Liver (tissue), 9 donors: ENCODE data around the gene RAB5IF. TPM values are rescaled to one million over a fixed set of nuclear protein-coding genes. Genes with fewer than 3 reads are reported as not detected.
A peak's percentile ranks its signal among the peaks of the same experiment; 100 is the strongest.

Source experiments
- DNase-seq: peaks from one replicate; pipeline ENCODE4 v3.0.0-alpha.2; 2017; ENCODE audit warnings: low spot score
- H3K27ac ChIP-seq, 2 donors: one replicate each; pipeline ENCODE4 v1.7.0; 2013; ENCODE audit warnings: inconsistent platforms in 2 of 2, low read length in 2 of 2, control low read depth in 1 of 2, low read depth in 1 of 2, mild to moderate bottlenecking in 1 of 2
- H3K27me3 ChIP-seq, 4 donors: one replicate each; pipeline versions ENCODE4 v1.6.1 to v1.7.0; 2013; ENCODE audit warnings: low read length in 3 of 4, inconsistent platforms in 1 of 4, mild to moderate bottlenecking in 1 of 4, moderate library complexity in 1 of 4; ENCODE audit not compliant: control insufficient read depth in 4 of 4, insufficient read depth in 4 of 4
- H3K36me3 ChIP-seq, 4 donors: one replicate each; pipeline versions ENCODE4 v1.6.1 to v1.7.0; 2013; ENCODE audit warnings: low read length in 3 of 4, mild to moderate bottlenecking in 3 of 4, low read depth in 1 of 4, moderate library complexity in 1 of 4; ENCODE audit not compliant: control insufficient read depth in 4 of 4, insufficient read depth in 3 of 4
- H3K4me1 ChIP-seq, 4 donors: one replicate each; pipeline versions ENCODE4 v1.6.1 to v1.7.0; 2013; ENCODE audit warnings: low read length in 3 of 4, mild to moderate bottlenecking in 3 of 4, moderate library complexity in 1 of 4; ENCODE audit not compliant: control insufficient read depth in 4 of 4, insufficient read depth in 4 of 4
- H3K4me3 ChIP-seq, 3 donors: one replicate each; pipeline versions ENCODE4 v1.6.1 to v1.7.0; 2013; ENCODE audit warnings: low read length in 3 of 3, control low read depth in 1 of 3, low read depth in 1 of 3, mild to moderate bottlenecking in 1 of 3
- H3K9ac ChIP-seq, 2 donors: one replicate each; pipeline ENCODE4 v1.7.0; 2013; ENCODE audit warnings: low read length in 2 of 2, mild to moderate bottlenecking in 2 of 2, moderate library complexity in 2 of 2, control low read depth in 1 of 2, low read depth in 1 of 2
- H3K9me3 ChIP-seq, 4 donors: one replicate each; pipeline versions ENCODE4 v1.6.1 to v1.7.0; 2013; ENCODE audit warnings: low read length in 3 of 4; ENCODE audit not compliant: control insufficient read depth in 4 of 4
- EGR1 ChIP-seq, 2 donors: IDR thresholded peaks; 2 replicates each; pipeline ENCODE4 v1.6.1; 2016 to 2018; ENCODE audit warnings: antibody characterized with exemption in 2 of 2, low read depth in 2 of 2
- FOXA2 ChIP-seq: IDR thresholded peaks from 2 replicates; pipeline ENCODE4 v1.6.1; 2016; ENCODE audit warnings: antibody characterized with exemption
- GABPA ChIP-seq, 2 donors: IDR thresholded peaks in 1 of 2; conservative IDR thresholded peaks in 1 of 2; 2 replicates each; pipeline ENCODE4 v1.6.1; 2016; ENCODE audit warnings: antibody characterized with exemption in 2 of 2, mild to moderate bottlenecking in 1 of 2, moderate library complexity in 1 of 2
- HNF4A ChIP-seq, 2 donors: conservative IDR thresholded peaks; 2 replicates each; pipeline ENCODE4 v1.6.1; 2016; ENCODE audit warnings: antibody characterized with exemption in 2 of 2, mild to moderate bottlenecking in 2 of 2
- HNF4G ChIP-seq: IDR thresholded peaks from 2 replicates; pipeline ENCODE4 v1.6.1; 2016; ENCODE audit warnings: antibody characterized with exemption
- JUND ChIP-seq, 2 donors: IDR thresholded peaks; 2 replicates each; pipeline ENCODE4 v1.6.1; 2016; ENCODE audit warnings: antibody characterized with exemption in 2 of 2
- NR2F2 ChIP-seq: IDR thresholded peaks from 2 replicates; pipeline ENCODE4 v1.6.1; 2016; ENCODE audit warnings: antibody characterized with exemption
- RAD21 ChIP-seq, 2 donors: IDR thresholded peaks; 2 replicates each; pipeline ENCODE4 v1.6.1; 2016; ENCODE audit warnings: antibody characterized with exemption in 2 of 2, mild to moderate bottlenecking in 2 of 2
- RXRA ChIP-seq, 2 donors: IDR thresholded peaks; 2 replicates each; pipeline ENCODE4 v1.6.1; 2017 to 2018; ENCODE audit warnings: antibody characterized with exemption in 2 of 2, mild to moderate bottlenecking in 1 of 2
- SP1 ChIP-seq: IDR thresholded peaks from 2 replicates; pipeline ENCODE4 v1.6.1; 2018; ENCODE audit warnings: antibody characterized with exemption, mild to moderate bottlenecking
- TAF1 ChIP-seq: conservative IDR thresholded peaks from 2 replicates; pipeline ENCODE4 v1.6.1; 2016; ENCODE audit warnings: antibody characterized with exemption, mild to moderate bottlenecking
- YY1 ChIP-seq: IDR thresholded peaks from 2 replicates; pipeline ENCODE4 v1.6.1; 2016; ENCODE audit warnings: antibody characterized with exemption, mild to moderate bottlenecking
- WGBS: extraction: QIAGEN DNeasy Blood & Tissue Kit; methylation state at CpG from one replicate; pipeline ENCODE4 v1.1.7; 2013; 5-methylcytosine and 5-hydroxymethylcytosine counted together
- polyA plus RNA-seq, 2 donors: library from polyadenylated mRNA; stranded (reverse) in 1 of 2; unstranded in 1 of 2; fragments of 200-250 nt in 1 of 2; fragments of >200 nt in 1 of 2; fragmentation: Nextera tagmentation in 1 of 2; extraction: Ambion mirVana in 1 of 2; gene quantifications; one replicate each; pipeline versions ENCODE4 v1.2.1 to v1.2.3, GENCODE V29; 2013 to 2015
- total RNA-seq, 2 donors: library from RNA; depleted of rRNA; stranded (reverse); fragments of >200 nt; gene quantifications; one replicate each; pipeline ENCODE4 v1.2.3, GENCODE V29; 2014
- TF ChIP-seq, protein P1 (sequence below): IDR thresholded peaks from 2 replicates; pipeline ENCODE4 v1.6.1; 2016; ENCODE audit warnings: antibody characterized with exemption, mild to moderate bottlenecking
- TF ChIP-seq, protein P2 (sequence below): fragments of 150-350 bp; IDR thresholded peaks from 2 replicates; pipeline ENCODE4 v1.5.1; 2017; ENCODE audit warnings: improper control_type of control experiment, low read depth, low read length; ENCODE audit not compliant: missing input control
- TF ChIP-seq, protein P3 (sequence below): IDR thresholded peaks from 2 replicates; pipeline ENCODE4 v1.6.1; 2016; ENCODE audit warnings: antibody characterized with exemption
- donor health status: healthy.
- donor health status: healthy.
- donor health status: healthy.
- donor health status: healthy.
- donor health status: healthy.

RAB5IF gene
- total and polyA plus RNA-seq, 4 donors, result 58.9 to 170 (median 125) TPM

DNA sequence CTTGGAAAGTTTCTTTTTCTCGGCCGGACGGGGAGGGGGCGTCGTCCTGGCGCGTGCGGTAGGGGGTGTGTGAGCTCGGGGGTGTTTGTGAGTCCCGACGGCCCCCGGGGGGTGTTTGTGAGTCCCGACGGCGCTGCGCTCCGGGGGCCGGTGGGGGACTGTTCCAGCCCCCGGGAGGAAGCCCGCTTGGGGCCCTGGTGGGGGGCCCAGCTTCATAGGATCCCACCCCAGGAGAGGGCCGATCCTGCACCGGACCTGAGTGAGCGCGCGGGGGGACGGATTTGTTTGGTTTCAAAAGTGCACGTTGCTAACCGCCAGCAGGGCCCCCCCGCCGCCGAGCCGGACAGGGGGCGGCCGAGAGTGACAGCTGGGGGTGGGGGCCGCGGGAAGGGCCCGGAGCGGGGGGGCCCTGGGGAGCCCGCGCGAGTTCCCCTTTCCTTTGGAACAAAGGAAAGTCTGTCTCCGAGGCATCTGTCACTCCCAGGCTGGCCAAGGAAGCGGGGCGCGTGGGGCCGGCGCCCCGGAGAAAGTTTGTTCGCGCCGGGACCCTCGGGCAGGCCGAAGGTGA is 31.7 kb upstream of the RAB5IF start:
- 1% methylated on average over 53 of the region's 53 CpGs for WGBS
- H3K4me1 ChIP-seq, result peaks cover 6 to 24% (median 14%) of the 10 kb centered on the region in 4 donors
- DNase-seq, result peak; percentile 47

More for the DNA sequence above, 31.7 kb upstream of the RAB5IF start:
- Histone ChIP-seq H3K36me3 (no peaks in the 10 kb centered on the region), H3K27ac (peak overlapping the region; percentile 93 to 98), H3K9me3 (no peaks in the 10 kb centered on the region), H3K9ac (peak overlapping the region; percentile 69 to 71), H3K4me3 (peak overlapping the region; percentile 63 to 88 (median 66)), H3K27me3 (no peaks in the 10 kb centered on the region)
- TF ChIP-seq, protein P1, sequence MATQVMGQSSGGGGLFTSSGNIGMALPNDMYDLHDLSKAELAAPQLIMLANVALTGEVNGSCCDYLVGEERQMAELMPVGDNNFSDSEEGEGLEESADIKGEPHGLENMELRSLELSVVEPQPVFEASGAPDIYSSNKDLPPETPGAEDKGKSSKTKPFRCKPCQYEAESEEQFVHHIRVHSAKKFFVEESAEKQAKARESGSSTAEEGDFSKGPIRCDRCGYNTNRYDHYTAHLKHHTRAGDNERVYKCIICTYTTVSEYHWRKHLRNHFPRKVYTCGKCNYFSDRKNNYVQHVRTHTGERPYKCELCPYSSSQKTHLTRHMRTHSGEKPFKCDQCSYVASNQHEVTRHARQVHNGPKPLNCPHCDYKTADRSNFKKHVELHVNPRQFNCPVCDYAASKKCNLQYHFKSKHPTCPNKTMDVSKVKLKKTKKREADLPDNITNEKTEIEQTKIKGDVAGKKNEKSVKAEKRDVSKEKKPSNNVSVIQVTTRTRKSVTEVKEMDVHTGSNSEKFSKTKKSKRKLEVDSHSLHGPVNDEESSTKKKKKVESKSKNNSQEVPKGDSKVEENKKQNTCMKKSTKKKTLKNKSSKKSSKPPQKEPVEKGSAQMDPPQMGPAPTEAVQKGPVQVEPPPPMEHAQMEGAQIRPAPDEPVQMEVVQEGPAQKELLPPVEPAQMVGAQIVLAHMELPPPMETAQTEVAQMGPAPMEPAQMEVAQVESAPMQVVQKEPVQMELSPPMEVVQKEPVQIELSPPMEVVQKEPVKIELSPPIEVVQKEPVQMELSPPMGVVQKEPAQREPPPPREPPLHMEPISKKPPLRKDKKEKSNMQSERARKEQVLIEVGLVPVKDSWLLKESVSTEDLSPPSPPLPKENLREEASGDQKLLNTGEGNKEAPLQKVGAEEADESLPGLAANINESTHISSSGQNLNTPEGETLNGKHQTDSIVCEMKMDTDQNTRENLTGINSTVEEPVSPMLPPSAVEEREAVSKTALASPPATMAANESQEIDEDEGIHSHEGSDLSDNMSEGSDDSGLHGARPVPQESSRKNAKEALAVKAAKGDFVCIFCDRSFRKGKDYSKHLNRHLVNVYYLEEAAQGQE, result no peak
- TF ChIP-seq, protein P2, sequence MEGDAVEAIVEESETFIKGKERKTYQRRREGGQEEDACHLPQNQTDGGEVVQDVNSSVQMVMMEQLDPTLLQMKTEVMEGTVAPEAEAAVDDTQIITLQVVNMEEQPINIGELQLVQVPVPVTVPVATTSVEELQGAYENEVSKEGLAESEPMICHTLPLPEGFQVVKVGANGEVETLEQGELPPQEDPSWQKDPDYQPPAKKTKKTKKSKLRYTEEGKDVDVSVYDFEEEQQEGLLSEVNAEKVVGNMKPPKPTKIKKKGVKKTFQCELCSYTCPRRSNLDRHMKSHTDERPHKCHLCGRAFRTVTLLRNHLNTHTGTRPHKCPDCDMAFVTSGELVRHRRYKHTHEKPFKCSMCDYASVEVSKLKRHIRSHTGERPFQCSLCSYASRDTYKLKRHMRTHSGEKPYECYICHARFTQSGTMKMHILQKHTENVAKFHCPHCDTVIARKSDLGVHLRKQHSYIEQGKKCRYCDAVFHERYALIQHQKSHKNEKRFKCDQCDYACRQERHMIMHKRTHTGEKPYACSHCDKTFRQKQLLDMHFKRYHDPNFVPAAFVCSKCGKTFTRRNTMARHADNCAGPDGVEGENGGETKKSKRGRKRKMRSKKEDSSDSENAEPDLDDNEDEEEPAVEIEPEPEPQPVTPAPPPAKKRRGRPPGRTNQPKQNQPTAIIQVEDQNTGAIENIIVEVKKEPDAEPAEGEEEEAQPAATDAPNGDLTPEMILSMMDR, result no peak
- TF ChIP-seq YY1, result no peak
- no peak for TF ChIP-seq GABPA (IDR thresholded peaks at IDR 0.05 in 1 of 2, conservative IDR thresholded peaks at IDR 0.05 in 1 of 2)
- TF ChIP-seq TAF1, result no peak
- TF ChIP-seq FOXA2, result no peak
- no peak for TF ChIP-seq RXRA (IDR thresholded peaks at IDR 0.05)
- TF ChIP-seq, protein P3, sequence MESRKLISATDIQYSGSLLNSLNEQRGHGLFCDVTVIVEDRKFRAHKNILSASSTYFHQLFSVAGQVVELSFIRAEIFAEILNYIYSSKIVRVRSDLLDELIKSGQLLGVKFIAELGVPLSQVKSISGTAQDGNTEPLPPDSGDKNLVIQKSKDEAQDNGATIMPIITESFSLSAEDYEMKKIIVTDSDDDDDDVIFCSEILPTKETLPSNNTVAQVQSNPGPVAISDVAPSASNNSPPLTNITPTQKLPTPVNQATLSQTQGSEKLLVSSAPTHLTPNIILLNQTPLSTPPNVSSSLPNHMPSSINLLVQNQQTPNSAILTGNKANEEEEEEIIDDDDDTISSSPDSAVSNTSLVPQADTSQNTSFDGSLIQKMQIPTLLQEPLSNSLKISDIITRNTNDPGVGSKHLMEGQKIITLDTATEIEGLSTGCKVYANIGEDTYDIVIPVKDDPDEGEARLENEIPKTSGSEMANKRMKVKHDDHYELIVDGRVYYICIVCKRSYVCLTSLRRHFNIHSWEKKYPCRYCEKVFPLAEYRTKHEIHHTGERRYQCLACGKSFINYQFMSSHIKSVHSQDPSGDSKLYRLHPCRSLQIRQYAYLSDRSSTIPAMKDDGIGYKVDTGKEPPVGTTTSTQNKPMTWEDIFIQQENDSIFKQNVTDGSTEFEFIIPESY, result no peak
- TF ChIP-seq HNF4A (conservative IDR thresholded peaks at IDR 0.05), result no peak
- no peak for TF ChIP-seq RAD21 (IDR thresholded peaks at IDR 0.05)
- TF ChIP-seq EGR1 (IDR thresholded peaks at IDR 0.05; ENCODE audit: low read depth in 2 of 2), result no peak
- TF ChIP-seq SP1, result no peak
- TF ChIP-seq HNF4G, result no peak
- no peak for TF ChIP-seq NR2F2
- TF ChIP-seq JUND (IDR thresholded peaks at IDR 0.05), result no peak
